H9 (cell line): Measurements from ENCODE around the gene TRMU. TPM values are rescaled to one million over a fixed set of nuclear protein-coding genes. Genes with fewer than 3 reads are reported as not detected.

ENCODE experiments used
- DNase-seq: peaks from one replicate; pipeline ENCODE4 v3.0.0-alpha.2; 2017
- H2AFZ ChIP-seq: one replicate; pipeline ENCODE4 v1.6.1; 2013; ENCODE audit warnings: mild to moderate bottlenecking, low read length, control low read depth, moderate library complexity
- H2AK5ac ChIP-seq: 2 replicates; pipeline ENCODE4 v1.6.1; 2013; ENCODE audit warnings: low read length, control low read depth, mixed read lengths; ENCODE audit not compliant: insufficient read length
- H2BK120ac ChIP-seq: one replicate; pipeline ENCODE4 v1.6.1; 2013; ENCODE audit warnings: low read depth, mild to moderate bottlenecking, low read length, control low read depth, inconsistent platforms; ENCODE audit not compliant: poor library complexity, severe bottlenecking
- H2BK12ac ChIP-seq: 2 replicates; pipeline ENCODE4 v1.6.1; 2013; ENCODE audit warnings: low read length, control low read depth, mixed read lengths, low read depth; ENCODE audit not compliant: insufficient read length
- H2BK15ac ChIP-seq: 2 replicates; pipeline ENCODE4 v1.6.1; 2013; ENCODE audit warnings: low read depth, low read length, control low read depth
- H2BK20ac ChIP-seq: one replicate; pipeline ENCODE4 v1.6.1; 2013; ENCODE audit warnings: low read depth, mild to moderate bottlenecking, low read length, control low read depth, inconsistent platforms; ENCODE audit not compliant: poor library complexity, severe bottlenecking
- H2BK5ac ChIP-seq: 2 replicates; pipeline ENCODE4 v1.6.1; 2013; ENCODE audit warnings: low read length, control low read depth, mixed read lengths; ENCODE audit not compliant: insufficient read length
- H3K14ac ChIP-seq: 2 replicates; pipeline ENCODE4 v1.6.1; 2013; ENCODE audit warnings: low read length, control low read depth; ENCODE audit not compliant: insufficient read depth
- H3K18ac ChIP-seq: 2 replicates; pipeline ENCODE4 v1.6.1; 2013; ENCODE audit warnings: low read depth, mild to moderate bottlenecking, mixed read lengths, low read length, control low read depth; ENCODE audit not compliant: insufficient read length
- H3K23ac ChIP-seq: 2 replicates; pipeline ENCODE4 v1.6.1; 2013; ENCODE audit warnings: low read length, control low read depth, mixed read lengths, low read depth; ENCODE audit not compliant: insufficient read length
- H3K23me2 ChIP-seq: 2 replicates; pipeline ENCODE4 v1.6.1; 2013; ENCODE audit warnings: low read depth, mild to moderate bottlenecking, mixed read lengths, low read length, control low read depth; ENCODE audit not compliant: insufficient read length, poor library complexity, severe bottlenecking
- H3K27ac ChIP-seq: 2 replicates; pipeline ENCODE4 v1.5.1; 2013; ENCODE audit warnings: low read length, control low read depth, mixed read lengths, low read depth; ENCODE audit not compliant: insufficient read length
- H3K27me3 ChIP-seq: 2 replicates; pipeline ENCODE4 v1.6.1; 2013; ENCODE audit warnings: low read length, control low read depth, inconsistent platforms; ENCODE audit not compliant: insufficient read depth
- H3K4ac ChIP-seq: 2 replicates; pipeline ENCODE4 v1.6.1; 2013; ENCODE audit warnings: low read depth, mild to moderate bottlenecking, control low read depth, inconsistent platforms, low read length, moderate library complexity
- H3K4me1 ChIP-seq: 2 replicates; pipeline ENCODE4 v1.6.1; 2013; ENCODE audit warnings: low read length, control low read depth, inconsistent platforms; ENCODE audit not compliant: insufficient read depth
- H3K4me2 ChIP-seq: 2 replicates; pipeline ENCODE4 v1.6.1; 2013; ENCODE audit warnings: low read length, control low read depth, mixed read lengths; ENCODE audit not compliant: insufficient read length, insufficient read depth
- H3K56ac ChIP-seq: 2 replicates; pipeline ENCODE4 v1.6.1; 2013; ENCODE audit warnings: low read depth, mild to moderate bottlenecking, mixed read lengths, low read length, control low read depth; ENCODE audit not compliant: insufficient read length
- H3K79me1 ChIP-seq: 2 replicates; pipeline ENCODE4 v1.6.1; 2013; ENCODE audit warnings: low read depth, mild to moderate bottlenecking, moderate library complexity, low read length, control low read depth, inconsistent platforms; ENCODE audit not compliant: insufficient read depth, poor library complexity, severe bottlenecking
- H3K79me2 ChIP-seq: 2 replicates; pipeline ENCODE4 v1.6.1; 2013; ENCODE audit warnings: low read length, control low read depth, inconsistent platforms; ENCODE audit not compliant: insufficient read depth
- H3K9ac ChIP-seq: 2 replicates; pipeline ENCODE4 v1.6.1; 2013; ENCODE audit warnings: low read length, control low read depth, mixed read lengths; ENCODE audit not compliant: insufficient read length; ENCODE audit errors: extremely low read depth
- H3K9me3 ChIP-seq: one replicate; pipeline ENCODE4 v1.6.1; 2013; ENCODE audit warnings: low read depth, low read length, inconsistent platforms; ENCODE audit not compliant: control insufficient read depth
- H3T11ph ChIP-seq: one replicate; pipeline ENCODE4 v1.6.1; 2013; ENCODE audit warnings: mild to moderate bottlenecking, low read length, control low read depth, inconsistent platforms
- H4K20me1 ChIP-seq: one replicate; pipeline ENCODE4 v1.6.1; 2013; ENCODE audit not compliant: control insufficient read depth, insufficient read length, insufficient read depth
- H4K5ac ChIP-seq: 2 replicates; pipeline ENCODE4 v1.6.1; 2013; ENCODE audit warnings: low read depth, mild to moderate bottlenecking, mixed read lengths, low read length, control low read depth; ENCODE audit not compliant: insufficient read length
- H4K8ac ChIP-seq: replicated peaks from 2 replicates; pipeline ENCODE4 v1.6.1; 2013; ENCODE audit warnings: low read length, control low read depth, mixed read lengths, low read depth; ENCODE audit not compliant: insufficient read length
- H4K91ac ChIP-seq: 2 replicates; pipeline ENCODE4 v1.6.1; 2013; ENCODE audit warnings: low read depth, mild to moderate bottlenecking, moderate library complexity, mixed read lengths, low read length, control low read depth; ENCODE audit not compliant: insufficient read length
- H3K27ac Mint-ChIP-seq, 3 experiments: 2 replicates in 2 of 3; 3 replicates in 1 of 3; pipeline ENCODE4 v1.8.0; 2020 to 2021; ENCODE audit warnings: mixed read lengths in 3 of 3, mild to moderate bottlenecking in 1 of 3, moderate library complexity in 1 of 3
- H3K27me3 Mint-ChIP-seq: 2 replicates; pipeline ENCODE4 v1.8.0; 2021; ENCODE audit warnings: low read depth, mild to moderate bottlenecking, moderate library complexity, mixed read lengths
- H3K36me3 Mint-ChIP-seq, 3 experiments: 2 replicates in 2 of 3; 3 replicates in 1 of 3; pipeline ENCODE4 v1.8.0; 2020 to 2021; ENCODE audit warnings: low read depth in 3 of 3, mixed read lengths in 3 of 3; ENCODE audit not compliant: insufficient read depth in 1 of 3
- H3K4me1 Mint-ChIP-seq, 2 experiments: 2 replicates each; pipeline ENCODE4 v1.8.0; 2020; ENCODE audit warnings: mixed read lengths in 2 of 2
- H3K4me3 Mint-ChIP-seq, 2 experiments: 2 replicates in 1 of 2; 3 replicates in 1 of 2; pipeline ENCODE4 v1.8.0; 2020 to 2021; ENCODE audit warnings: mild to moderate bottlenecking in 2 of 2, mixed read lengths in 2 of 2, moderate library complexity in 1 of 2
- H3K9me3 Mint-ChIP-seq, 2 experiments: 2 replicates in 1 of 2; 3 replicates in 1 of 2; pipeline ENCODE4 v1.8.0; 2020; ENCODE audit warnings: mild to moderate bottlenecking in 2 of 2, mixed read lengths in 2 of 2, moderate library complexity in 1 of 2
- CTCF ChIP-seq: fragments of 200-600 bp; sonication (generic); conservative IDR thresholded peaks from 3 replicates; pipeline ENCODE4 v1.8.0; 2021; ENCODE audit warnings: antibody characterized with exemption, mild to moderate bottlenecking
- WGBS: extraction: QIAGEN DNeasy Blood & Tissue Kit; methylation state at CpG from one replicate; pipeline ENCODE4 v1.1.7; 2013; ENCODE audit warnings: missing lambda C conversion rate, low lambda C conversion rate, mixed read lengths; ENCODE audit not compliant: insufficient read length; ENCODE audit errors: extremely low coverage; 5-methylcytosine and 5-hydroxymethylcytosine counted together
- total RNA-seq: library from RNA; stranded (reverse); gene quantifications from 2 replicates; pipeline ENCODE4 v1.2.1, GENCODE V29; 2021

Gene TRMU
- total RNA-seq, 1 experiment from 2014 or later = 86.3 TPM

- Histone ChIP-seq H3K23ac (no peak overlapping the region), H3K27me3 (no peaks in the 10 kb centered on the region), H2BK12ac (no peak overlapping the region), H4K8ac (no peak overlapping the region), H2BK5ac (no peak overlapping the region), H3T11ph (no peak overlapping the region), H3K4ac (no peak overlapping the region), H3K9me3 (no peaks in the 10 kb centered on the region), H4K5ac (no peak overlapping the region), H2BK20ac (no peak overlapping the region), H2BK120ac (no peak overlapping the region), H3K4me2 (no peak overlapping the region), H3K9ac (no peak overlapping the region), H2AFZ (no peak overlapping the region), H4K20me1 (peaks cover 5% of the 10 kb centered on the region), H3K14ac (no peak overlapping the region), H3K18ac (no peak overlapping the region), H3K23me2 (no peaks in the 10 kb centered on the region), H3K56ac (no peak overlapping the region), H3K27ac (no peak overlapping the region), H4K91ac (no peak overlapping the region), H3K79me1 (no peaks in the 10 kb centered on the region), H2AK5ac (no peak overlapping the region), H3K4me1 (no peaks in the 10 kb centered on the region), H2BK15ac (no peak overlapping the region), H3K79me2 (0 out of 2 replicates have a peak, but pooled peaks cover 2% of the 10 kb centered on the region)
- Mint-ChIP-seq H3K36me3 (peaks cover 32 to 95% (median 86%) of the 10 kb centered on the region in 3 experiments; a peak in 6 of 7 replicates), H3K27ac (no peak overlapping the region), H3K9me3 (no peaks in the 10 kb centered on the region), H3K4me1 (no peaks in the 10 kb centered on the region), H3K27me3 (no peaks in the 10 kb centered on the region), H3K4me3 (no peak overlapping the region)
- TF ChIP-seq CTCF = no peak
- no CpG with 5 or more reads among the region's 18 CpGs for WGBS
- DNase-seq = no peak
Observed at GRCh38 chr22:46349238-46349637, 13.7 kb downstream of the TRMU start.
